Activated naive CD4-positive, alpha-beta T cell treated with anti-CD3 and anti-CD28 coated beads, Interleukin-2, amount 10 ng/mL, durations not matched to agents 7 days and 5 days (primary cell): Measurements from ENCODE around the gene METTL9.
"Not testable (repeated sequence)": the region's sequence is repeated elsewhere in the genome, so short reads cannot be mapped to it uniquely, and the experiment has no call there.

Experiments
- CTCF ChIA-PET: fragments of 350-600 bp; sonication (Branson Sonifier 250); formaldehyde crosslinking; loops from one replicate; lab custom pipeline; 2021; ENCODE audit warnings: antibody characterized with exemption; lab: Charles Lee
- DNase-seq: peaks from one replicate; pipeline ENCODE4 v3.0.0-alpha.2; 2020
- H3K27ac Mint-ChIP-seq: one replicate; pipeline ENCODE4 v1.8.0; 2021; ENCODE audit warnings: mild to moderate bottlenecking, moderate library complexity, mixed read lengths
- H3K27me3 Mint-ChIP-seq: one replicate; pipeline ENCODE4 v1.8.0; 2021; ENCODE audit warnings: mild to moderate bottlenecking, mixed read lengths
- H3K36me3 Mint-ChIP-seq: one replicate; pipeline ENCODE4 v1.8.0; 2021; ENCODE audit warnings: mixed read lengths
- H3K4me1 Mint-ChIP-seq: one replicate; pipeline ENCODE4 v1.8.0; 2021; ENCODE audit warnings: mixed read lengths
- H3K4me3 Mint-ChIP-seq: one replicate; pipeline ENCODE4 v1.8.0; 2021; ENCODE audit warnings: mild to moderate bottlenecking, moderate library complexity, mixed read lengths
- H3K9me3 Mint-ChIP-seq: one replicate; pipeline ENCODE4 v1.8.0; 2021; ENCODE audit warnings: mixed read lengths

The METTL9 gene

GRCh38 chr16:21565507-21565860, 33.9 kb upstream of the METTL9 start:
- Mint-ChIP-seq H3K4me1 (peaks cover 3% of the 10 kb centered on the region), H3K27me3 (peaks cover 17% of the 10 kb centered on the region), H3K4me3 (no peak overlapping the region), H3K9me3 (no peaks in the 10 kb centered on the region), H3K27ac (no peak overlapping the region), H3K36me3 (no peaks in the 10 kb centered on the region)
- no peak for DNase-seq
- CTCF ChIA-PET, result no interaction called here

GRCh38 chr16:21565861-21566669, 33.3 kb upstream of the METTL9 start:
- no peak for DNase-seq
- Mint-ChIP-seq H3K27me3 (peaks cover 17% of the 10 kb centered on the region), H3K36me3 (no peaks in the 10 kb centered on the region), H3K27ac (no peak overlapping the region), H3K9me3 (no peaks in the 10 kb centered on the region), H3K4me3 (no peak overlapping the region), H3K4me1 (peaks cover 3% of the 10 kb centered on the region)
- CTCF ChIA-PET, result no interaction called here

- H3K36me3 Mint-ChIP-seq, result no peaks in the 10 kb centered on the region
- no peaks in the 10 kb centered on the region for H3K9me3 Mint-ChIP-seq
- peaks cover 17% of the 10 kb centered on the region for H3K27me3 Mint-ChIP-seq
- H3K4me3 Mint-ChIP-seq, result no peak overlapping the region
- CTCF ChIA-PET, result interaction anchor here (0.9 kb wide), 1 partner anchor 90 kb away, joined by 4 read pairs; no protein-coding TSS in a partner anchor
- H3K27ac Mint-ChIP-seq, result no peak overlapping the region
- H3K4me1 Mint-ChIP-seq, result peaks cover 3% of the 10 kb centered on the region
- no peak for DNase-seq
Observed at GRCh38 chr16:21566891-21567414, 32.4 kb upstream of the METTL9 start.

GRCh38 chr16:21567496-21567895, 31.9 kb upstream of the METTL9 start:
- not testable (repeated sequence) for H3K9me3 Mint-ChIP-seq, H3K36me3 Mint-ChIP-seq, H3K4me1 Mint-ChIP-seq, DNase-seq, H3K4me3 Mint-ChIP-seq, H3K27ac Mint-ChIP-seq
- H3K27me3 Mint-ChIP-seq, result peaks cover 16% of the 10 kb centered on the region
- CTCF ChIA-PET, result interaction anchor here (0.9 kb wide), 1 partner anchor 90 kb away, joined by 4 read pairs; no protein-coding TSS in a partner anchor

GRCh38 chr16:21568502-21569189, 30.7 kb upstream of the METTL9 start:
- Mint-ChIP-seq H3K27ac (no peak overlapping the region), H3K4me1 (peaks cover 3% of the 10 kb centered on the region)
- CTCF ChIA-PET, result interaction anchor here (0.7 kb wide), 1 partner anchor 1114 kb away, joined by 3 read pairs; no protein-coding TSS in a partner anchor

GRCh38 chr16:21570676-21571017, 28.7 kb upstream of the METTL9 start:
- H3K4me1 Mint-ChIP-seq, result peaks cover 3% of the 10 kb centered on the region
- no peaks in the 10 kb centered on the region for H3K9me3 Mint-ChIP-seq
- CTCF ChIA-PET, result interaction anchor here (1.0 kb wide), 1 partner anchor 70 kb away, joined by 3 read pairs; no protein-coding TSS in a partner anchor
- DNase-seq, result no peak
- H3K4me3 Mint-ChIP-seq, result no peak overlapping the region
- H3K27me3 Mint-ChIP-seq, result peaks cover 16% of the 10 kb centered on the region
- H3K27ac Mint-ChIP-seq, result no peak overlapping the region
- no peaks in the 10 kb centered on the region for H3K36me3 Mint-ChIP-seq

More at GRCh38 chr16:21568502-21569189, 30.7 kb upstream of the METTL9 start:
- H3K27me3 Mint-ChIP-seq, result peaks cover 14% of the 10 kb centered on the region
- H3K36me3 Mint-ChIP-seq, result no peaks in the 10 kb centered on the region
- no peak for DNase-seq
- no peaks in the 10 kb centered on the region for H3K9me3 Mint-ChIP-seq
- no peak overlapping the region for H3K4me3 Mint-ChIP-seq

GRCh38 chr16:21573506-21573905, 25.9 kb upstream of the METTL9 start:
- H3K36me3 Mint-ChIP-seq, H3K27ac Mint-ChIP-seq, DNase-seq, H3K4me1 Mint-ChIP-seq, CTCF ChIA-PET, H3K4me3 Mint-ChIP-seq, H3K9me3 Mint-ChIP-seq: not testable (repeated sequence)
- H3K27me3 Mint-ChIP-seq, result peaks cover 23% of the 10 kb centered on the region

GRCh38 chr16:21574372-21574771, 25.0 kb upstream of the METTL9 start:
- H3K27me3 Mint-ChIP-seq, result peaks cover 28% of the 10 kb centered on the region
- H3K4me3 Mint-ChIP-seq, result no peak overlapping the region
- H3K4me1 Mint-ChIP-seq, result no peaks in the 10 kb centered on the region
- no peaks in the 10 kb centered on the region for H3K9me3 Mint-ChIP-seq
- no peak overlapping the region for H3K27ac Mint-ChIP-seq
- H3K36me3 Mint-ChIP-seq, result no peaks in the 10 kb centered on the region
- CTCF ChIA-PET, result interaction anchor here (0.8 kb wide), 1 partner anchor 64 kb away, joined by 3 read pairs; no protein-coding TSS in a partner anchor
- DNase-seq, result no peak

GRCh38 chr16:21576323-21576722, 23.1 kb upstream of the METTL9 start:
- CTCF ChIA-PET, result interaction anchor here (2.4 kb wide), 1 partner anchor 81 kb away, joined by 7 read pairs; no protein-coding TSS in a partner anchor
- H3K4me3 Mint-ChIP-seq, DNase-seq: not testable (repeated sequence)

GRCh38 chr16:21577487-21577886, 21.9 kb upstream of the METTL9 start:
- not testable (repeated sequence) for H3K9me3 Mint-ChIP-seq, DNase-seq, H3K27ac Mint-ChIP-seq, H3K4me1 Mint-ChIP-seq, H3K4me3 Mint-ChIP-seq, H3K36me3 Mint-ChIP-seq
- H3K27me3 Mint-ChIP-seq, result peaks cover 37% of the 10 kb centered on the region
- CTCF ChIA-PET, result interaction anchor here (2.4 kb wide), 1 partner anchor 80 kb away, joined by 7 read pairs; no protein-coding TSS in a partner anchor

More at GRCh38 chr16:21576323-21576722, 23.1 kb upstream of the METTL9 start:
- H3K4me1 Mint-ChIP-seq, H3K36me3 Mint-ChIP-seq, H3K27ac Mint-ChIP-seq, H3K9me3 Mint-ChIP-seq: not testable (repeated sequence)
- peaks cover 37% of the 10 kb centered on the region for H3K27me3 Mint-ChIP-seq

GRCh38 chr16:21578311-21578710, 21.1 kb upstream of the METTL9 start:
- H3K36me3 Mint-ChIP-seq, DNase-seq, H3K4me1 Mint-ChIP-seq, H3K27ac Mint-ChIP-seq, CTCF ChIA-PET, H3K9me3 Mint-ChIP-seq, H3K4me3 Mint-ChIP-seq: not testable (repeated sequence)
- peaks cover 37% of the 10 kb centered on the region for H3K27me3 Mint-ChIP-seq

GRCh38 chr16:21580131-21580530, 19.2 kb upstream of the METTL9 start:
- CTCF ChIA-PET, result interaction anchor here (2.1 kb wide), 1 partner anchor 77 kb away, joined by 7 read pairs; no protein-coding TSS in a partner anchor
- H3K36me3 Mint-ChIP-seq, H3K4me3 Mint-ChIP-seq, H3K4me1 Mint-ChIP-seq, H3K9me3 Mint-ChIP-seq, H3K27ac Mint-ChIP-seq, DNase-seq: not testable (repeated sequence)
- peaks cover 27% of the 10 kb centered on the region for H3K27me3 Mint-ChIP-seq

- no peak for DNase-seq
- Mint-ChIP-seq H3K36me3 (no peaks in the 10 kb centered on the region), H3K9me3 (no peaks in the 10 kb centered on the region), H3K27me3 (peaks cover 27% of the 10 kb centered on the region), H3K27ac (no peak overlapping the region), H3K4me3 (no peak overlapping the region), H3K4me1 (peaks cover 5% of the 10 kb centered on the region)
- CTCF ChIA-PET, result interaction anchor here (2.1 to 8.3 kb wide), 2 partner anchors 61 to 76 kb away, joined by 7 to 107 read pairs; no protein-coding TSS in a partner anchor
Observed at GRCh38 chr16:21580807-21581206, 18.6 kb upstream of the METTL9 start.

GRCh38 chr16:21584817-21585216, 14.6 kb upstream of the METTL9 start:
- no peak for DNase-seq
- H3K4me3 Mint-ChIP-seq, result no peak overlapping the region
- H3K27ac Mint-ChIP-seq, result no peak overlapping the region
- H3K4me1 Mint-ChIP-seq, result peaks cover 5% of the 10 kb centered on the region
- no peaks in the 10 kb centered on the region for H3K36me3 Mint-ChIP-seq
- no peaks in the 10 kb centered on the region for H3K9me3 Mint-ChIP-seq
- CTCF ChIA-PET, result interaction anchor here (0.6 to 8.3 kb wide), 15 partner anchors 9 to 1961 kb away, joined by 3 to 107 read pairs (median 3); no protein-coding TSS in a partner anchor
- H3K27me3 Mint-ChIP-seq, result peaks cover 14% of the 10 kb centered on the region
